Activated naive CD8-positive, alpha-beta T cell treated with anti-CD3 and anti-CD28 coated beads, Interleukin-2, amount 10 ng/mL, durations not matched to agents 7 days and 5 days (primary cell): ENCODE results near the gene GNAI3. TPM values are rescaled to one million over a fixed set of nuclear protein-coding genes. Genes with fewer than 3 reads are reported as not detected.
A peak's percentile ranks its signal among the peaks of the same experiment; 100 is the strongest.

Experiments used
- ATAC-seq: fragments of 150-1000 bp; cut with Tn5 transposase; one replicate; pipeline ENCODE4 v1.10.0; 2021; ENCODE audit warnings: low read depth, moderate library complexity
- POLR2A ChIA-PET: fragments of 350-600 bp; sonication (Branson Sonifier 250); formaldehyde crosslinking; loops from one replicate; lab custom pipeline; 2021; ENCODE audit warnings: antibody characterized with exemption; lab: Charles Lee
- DNase-seq: peaks from one replicate; pipeline ENCODE4 v3.0.0; 2021
- H3K27ac Mint-ChIP-seq: one replicate; pipeline ENCODE4 v1.8.0; 2022; ENCODE audit warnings: mild to moderate bottlenecking, mixed read lengths
- H3K27me3 Mint-ChIP-seq: one replicate; pipeline ENCODE4 v1.8.0; 2022; ENCODE audit warnings: mild to moderate bottlenecking, moderate library complexity, mixed read lengths
- H3K36me3 Mint-ChIP-seq: one replicate; pipeline ENCODE4 v1.8.0; 2021; ENCODE audit warnings: mild to moderate bottlenecking, mixed read lengths
- H3K4me1 Mint-ChIP-seq: one replicate; pipeline ENCODE4 v1.8.0; 2021; ENCODE audit warnings: mixed read lengths
- H3K4me3 Mint-ChIP-seq: one replicate; pipeline ENCODE4 v1.8.0; 2022; ENCODE audit warnings: mild to moderate bottlenecking, moderate library complexity, mixed read lengths
- H3K9me3 Mint-ChIP-seq: one replicate; pipeline ENCODE4 v1.8.0; 2021; ENCODE audit warnings: mixed read lengths
- total RNA-seq, 2 experiments: library from RNA; stranded (reverse); gene quantifications; one replicate each; pipeline ENCODE4 v1.2.3, GENCODE V29; 2021

Gene GNAI3
- total RNA-seq: 1 to 10 TPM; 8.0 to 8.2 TPM

DNA sequence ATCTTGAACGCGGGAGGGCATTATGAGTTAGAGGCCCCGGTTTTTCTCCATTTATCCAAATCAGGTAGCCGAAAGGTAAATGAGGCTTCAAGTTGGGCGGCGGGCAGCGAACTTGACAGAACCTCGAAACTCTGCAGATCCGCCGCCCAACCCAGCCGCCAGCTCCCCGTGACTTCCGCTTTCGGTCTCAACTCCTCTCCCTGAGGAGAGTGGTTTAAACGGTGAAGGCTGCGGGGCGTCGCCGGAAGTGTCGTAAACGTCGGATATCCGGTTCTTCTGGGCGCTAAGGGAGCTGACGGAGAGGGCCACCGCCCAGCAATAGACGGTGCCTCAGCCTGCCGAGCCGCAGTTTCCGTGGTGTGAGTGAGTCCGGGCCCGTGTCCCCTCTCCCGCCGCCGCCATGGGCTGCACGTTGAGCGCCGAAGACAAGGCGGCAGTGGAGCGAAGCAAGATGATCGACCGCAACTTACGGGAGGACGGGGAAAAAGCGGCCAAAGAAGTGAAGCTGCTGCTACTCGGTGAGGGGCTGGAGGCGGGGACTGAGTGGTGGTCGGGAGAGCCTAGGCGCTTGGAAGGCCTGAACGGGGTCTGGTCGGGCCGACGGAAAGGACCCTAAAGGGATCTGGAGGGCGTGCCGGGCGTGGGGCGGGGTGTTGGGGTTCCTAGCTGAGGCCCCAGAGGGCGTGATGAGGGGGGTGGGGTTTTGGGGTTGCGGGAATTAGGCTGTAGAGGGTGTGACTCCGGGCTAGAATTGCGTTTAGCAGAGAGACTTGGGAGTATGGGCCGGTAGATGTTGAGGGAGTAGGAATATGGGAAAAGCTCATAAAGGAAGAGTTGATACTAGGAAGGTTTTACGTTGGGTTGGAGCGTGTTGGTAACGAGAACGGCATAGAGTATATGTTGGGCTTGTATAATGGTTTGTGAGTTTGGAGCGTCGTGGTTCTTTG is at the start of gene GNAI3:
TSS of gene GNAI3 (plus strand) at position 295 of the 947 bp plus-strand sequence. CDS start at position 401, 106 bp downstream.
- H3K27me3 Mint-ChIP-seq: no peaks in the 10 kb centered on the region
- H3K4me1 Mint-ChIP-seq: peaks cover 25% of the 10 kb centered on the region
- H3K36me3 Mint-ChIP-seq: peaks cover 10% of the 10 kb centered on the region
- H3K4me3 Mint-ChIP-seq: peak within 1 kb of the TSS; percentile 95
- no peaks in the 10 kb centered on the region for H3K9me3 Mint-ChIP-seq
- POLR2A ChIA-PET: interaction anchor here (0.5 to 2.7 kb wide), 42 partner anchors 11 to 691 kb away, joined by 3 to 56 read pairs (median 5); partner anchors contain the start of genes AHCYL1, AMPD2, ATXN7L2 and CYB561D1
- DNase-seq (peak; percentile 93), ATAC-seq (peak; percentile 96)
- H3K27ac Mint-ChIP-seq: peak within 1 kb of the TSS; percentile 97

DNA sequence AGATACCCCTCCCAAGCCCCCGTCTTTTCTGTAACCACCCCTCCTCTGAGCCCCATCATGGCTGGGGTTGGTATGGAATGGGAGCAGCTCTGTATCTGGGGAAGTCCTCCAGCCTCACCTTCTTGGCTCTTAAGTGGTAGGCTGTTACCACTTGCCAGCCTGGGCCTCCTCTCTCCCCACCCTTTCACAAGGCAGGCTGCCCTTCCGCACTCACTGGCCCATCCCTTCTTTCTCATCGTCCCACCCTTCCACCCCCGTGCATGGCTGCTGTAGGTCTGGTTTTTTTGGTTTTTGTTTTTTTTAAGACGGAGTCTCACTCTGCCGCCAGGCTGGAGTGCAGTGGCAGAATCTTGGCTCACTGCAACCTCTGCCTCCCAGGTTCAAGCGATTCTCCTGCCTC is 49.3 kb upstream of the GNAI3 start:
- no peak for DNase-seq
- no peaks in the 10 kb centered on the region for H3K9me3 Mint-ChIP-seq
- H3K4me1 Mint-ChIP-seq: peaks cover 79% of the 10 kb centered on the region
- H3K36me3 Mint-ChIP-seq: peaks cover 22% of the 10 kb centered on the region
- H3K27ac Mint-ChIP-seq: peak overlapping the region; percentile 34
- no peaks in the 10 kb centered on the region for H3K27me3 Mint-ChIP-seq
- ATAC-seq: no peak
- POLR2A ChIA-PET: interaction anchor here (1.1 to 17.7 kb wide), 3 partner anchors 11 to 73 kb away, joined by 4 to 212 read pairs (median 16); partner anchors contain the start of gene AMIGO1
- peak overlapping the region; percentile 42 for H3K4me3 Mint-ChIP-seq

DNA sequence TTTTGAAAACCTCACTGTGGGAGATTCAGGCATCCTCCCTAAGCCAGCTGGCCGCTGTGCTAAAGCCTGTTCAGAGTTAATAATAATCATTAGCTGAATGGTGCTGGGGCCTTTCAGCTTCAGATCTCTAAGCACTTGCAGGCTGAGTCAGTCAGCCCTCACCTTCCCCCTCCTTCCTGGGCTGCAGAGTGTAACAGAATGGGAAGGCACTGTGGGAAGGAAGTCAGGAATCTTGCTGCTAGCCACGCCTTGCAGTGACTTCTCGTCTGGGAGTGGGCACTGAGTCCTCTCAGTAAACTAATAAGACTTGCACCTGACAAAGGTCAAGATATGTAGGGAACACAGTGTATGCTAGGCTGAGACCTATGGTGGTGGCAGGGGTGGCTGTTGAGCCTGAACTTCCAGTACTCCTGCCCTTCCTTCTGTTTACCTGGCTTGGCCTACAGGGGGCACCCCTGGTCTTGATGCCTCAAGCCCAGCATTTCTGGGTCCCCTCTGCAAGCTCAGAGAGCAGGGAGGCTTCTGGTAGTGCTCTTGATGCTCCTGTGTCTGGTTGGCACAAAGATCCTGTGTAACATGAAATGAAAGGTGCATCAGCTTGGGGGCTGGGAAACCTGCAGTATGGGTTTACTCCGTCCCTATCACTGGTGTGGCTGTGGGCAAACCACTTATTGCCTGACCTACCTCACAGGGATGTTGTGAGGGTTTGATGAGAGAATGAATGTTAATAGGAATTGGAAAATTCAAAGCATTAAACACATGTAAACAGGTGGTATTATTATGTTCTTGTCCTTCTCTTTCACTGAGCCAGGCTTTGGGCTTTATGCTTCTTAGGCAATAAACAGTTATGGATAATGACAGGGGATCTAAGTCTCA is 48.5 kb upstream of the GNAI3 start:
- ATAC-seq (peak; percentile 20), DNase-seq (peak; percentile 67)
- peak overlapping the region; percentile 81 for H3K4me3 Mint-ChIP-seq
- H3K9me3 Mint-ChIP-seq: no peaks in the 10 kb centered on the region
- H3K27me3 Mint-ChIP-seq: no peaks in the 10 kb centered on the region
- H3K27ac Mint-ChIP-seq: peak overlapping the region; percentile 99
- H3K36me3 Mint-ChIP-seq: peaks cover 22% of the 10 kb centered on the region
- H3K4me1 Mint-ChIP-seq: peaks cover 79% of the 10 kb centered on the region
- POLR2A ChIA-PET: interaction anchor here (0.6 to 17.7 kb wide), 5 partner anchors 10 to 32 kb away, joined by 3 to 212 read pairs (median 4); partner anchors contain the start of genes AMIGO1 and ATXN7L2

DNA sequence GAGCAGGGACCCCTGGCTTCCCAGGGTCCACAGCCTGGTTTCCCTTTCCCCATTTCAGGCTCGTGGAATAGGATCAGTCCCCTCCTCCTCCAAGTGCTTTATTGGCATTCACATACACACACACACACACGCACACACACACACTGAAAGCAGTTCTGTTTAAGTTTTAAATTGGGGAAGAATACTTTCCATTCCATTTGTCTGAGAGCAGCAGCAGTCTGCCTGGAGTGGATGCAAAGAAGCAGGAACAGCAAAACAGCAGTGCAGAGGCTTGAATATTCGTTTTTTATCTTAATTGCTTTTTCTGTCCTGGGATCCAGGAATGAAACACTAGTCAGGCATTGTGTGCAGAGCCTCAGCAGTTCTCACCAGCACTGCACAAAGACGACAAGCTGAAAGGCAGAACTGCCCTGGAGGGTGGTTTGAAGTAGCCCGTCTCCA is 47.5 kb upstream of the GNAI3 start:
- ATAC-seq: no peak
- Mint-ChIP-seq H3K4me1 (peaks cover 78% of the 10 kb centered on the region), H3K27me3 (no peaks in the 10 kb centered on the region), H3K36me3 (peaks cover 18% of the 10 kb centered on the region), H3K27ac (peak overlapping the region; percentile 99), H3K4me3 (peak overlapping the region; percentile 81), H3K9me3 (no peaks in the 10 kb centered on the region)
- DNase-seq: no peak
- POLR2A ChIA-PET: interaction anchor here (1.2 to 17.7 kb wide), 2 partner anchors 10 to 31 kb away, joined by 4 to 212 read pairs; no protein-coding TSS in a partner anchor

DNA sequence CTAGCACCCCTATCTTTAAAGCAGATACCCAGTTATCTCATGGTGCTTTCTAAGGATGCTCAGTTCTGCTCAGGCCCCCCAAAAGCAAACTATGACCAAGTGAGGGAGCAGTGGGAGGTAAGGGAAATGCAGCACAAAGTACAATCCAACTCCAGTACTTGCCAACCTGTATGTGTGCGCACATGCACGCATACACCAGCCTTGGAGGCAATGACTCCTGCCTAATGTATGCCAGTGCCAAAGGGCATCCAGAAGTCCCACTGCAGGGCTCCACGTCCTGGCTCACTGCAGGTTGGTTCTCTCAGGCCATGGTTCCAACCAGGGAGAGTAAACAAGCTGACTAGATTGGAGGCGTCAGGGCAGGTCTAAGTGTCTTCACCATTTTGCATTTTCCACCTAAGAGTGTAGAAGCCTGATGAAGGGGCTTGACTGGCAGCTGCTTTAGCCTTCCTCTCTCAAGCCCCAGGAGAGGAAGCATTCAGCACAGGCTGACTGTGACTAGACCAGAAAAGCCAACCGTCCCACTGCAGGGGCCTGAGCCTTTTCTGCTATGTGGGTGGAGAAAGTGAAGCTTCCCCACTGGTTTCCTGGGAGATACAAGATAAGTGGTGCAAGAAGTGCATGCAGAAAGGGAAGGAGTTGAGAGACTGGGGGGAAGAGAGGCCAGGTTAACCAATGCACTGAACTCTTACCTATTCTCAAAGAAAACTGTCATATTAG is 46.6 kb upstream of the GNAI3 start:
- H3K36me3 Mint-ChIP-seq: peaks cover 13% of the 10 kb centered on the region
- ATAC-seq (peak; percentile 40), DNase-seq (peak; percentile 41)
- H3K9me3 Mint-ChIP-seq: no peaks in the 10 kb centered on the region
- POLR2A ChIA-PET: interaction anchor here (1.2 to 17.7 kb wide), 7 partner anchors 8 to 219 kb away, joined by 4 to 212 read pairs (median 7); partner anchors contain the start of genes ATXN7L2, CYB561D1 and PSRC1
- H3K4me3 Mint-ChIP-seq: peak overlapping the region; percentile 81
- H3K4me1 Mint-ChIP-seq: peaks cover 73% of the 10 kb centered on the region
- no peaks in the 10 kb centered on the region for H3K27me3 Mint-ChIP-seq
- peak overlapping the region; percentile 99 for H3K27ac Mint-ChIP-seq

DNA sequence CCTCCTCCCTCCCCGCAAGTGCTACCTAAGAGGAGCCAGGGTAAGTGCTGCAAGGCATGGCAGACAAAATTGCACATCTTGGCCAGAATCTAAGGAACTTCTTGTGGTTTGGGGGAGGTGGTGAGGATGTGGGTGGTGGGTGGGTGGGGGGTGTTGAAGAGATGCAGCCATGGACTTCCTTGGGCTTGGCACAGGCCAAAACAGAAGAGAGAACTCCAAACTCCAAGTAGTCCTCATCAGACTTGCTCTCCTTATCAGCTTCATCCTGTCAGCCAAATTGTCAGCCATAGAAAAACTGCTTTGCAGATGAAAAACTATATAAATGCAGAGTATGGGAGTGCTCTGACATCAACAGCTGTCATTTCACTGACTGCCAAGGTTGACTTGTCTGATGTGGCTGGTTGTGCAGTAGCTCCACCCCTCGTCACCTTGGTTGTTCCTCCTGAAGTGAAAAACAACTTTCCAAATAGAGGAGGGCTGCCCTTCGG is 46.0 kb upstream of the GNAI3 start:
- H3K27me3 Mint-ChIP-seq: no peaks in the 10 kb centered on the region
- peak; percentile 43 for DNase-seq
- peak; percentile 82 for ATAC-seq
- peak overlapping the region; percentile 81 for H3K4me3 Mint-ChIP-seq
- peaks cover 16% of the 10 kb centered on the region for H3K36me3 Mint-ChIP-seq
- POLR2A ChIA-PET: interaction anchor here (0.8 to 17.7 kb wide), 8 partner anchors 8 to 219 kb away, joined by 4 to 212 read pairs (median 6); partner anchors contain the start of genes ATXN7L2, CYB561D1 and PSRC1
- H3K27ac Mint-ChIP-seq: peak overlapping the region; percentile 99
- H3K4me1 Mint-ChIP-seq: peaks cover 74% of the 10 kb centered on the region
- H3K9me3 Mint-ChIP-seq: no peaks in the 10 kb centered on the region

DNA sequence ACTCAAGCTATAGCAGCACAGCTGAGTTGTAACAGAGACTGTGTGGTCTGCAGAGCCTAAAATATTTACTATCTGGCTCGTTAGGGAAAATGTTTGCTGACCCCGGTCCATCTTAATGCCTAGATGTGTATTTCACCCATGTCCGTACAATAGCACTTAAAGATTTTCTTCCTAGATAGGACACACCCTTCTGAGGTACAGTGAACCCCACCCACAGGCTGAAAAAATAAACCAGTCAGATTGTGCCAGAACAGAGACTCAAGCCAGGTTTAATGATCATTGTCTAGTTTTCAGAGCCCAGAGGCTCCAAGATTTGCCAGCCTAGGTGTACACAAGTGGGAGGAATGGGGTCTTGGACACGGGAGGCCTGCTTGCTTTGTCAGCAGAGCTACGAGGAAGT is 44.5 kb upstream of the GNAI3 start:
- ATAC-seq: no peak
- Mint-ChIP-seq H3K27ac (peak overlapping the region; percentile 82), H3K36me3 (peaks cover 14% of the 10 kb centered on the region), H3K4me3 (peak overlapping the region; percentile 68), H3K4me1 (peaks cover 72% of the 10 kb centered on the region), H3K27me3 (peaks cover 3% of the 10 kb centered on the region), H3K9me3 (no peaks in the 10 kb centered on the region)
- POLR2A ChIA-PET: interaction anchor here (0.9 to 17.7 kb wide), 7 partner anchors 10 to 44 kb away, joined by 3 to 212 read pairs (median 3); partner anchors contain the start of genes ATXN7L2, CYB561D1 and GNAI3
- no peak for DNase-seq

DNA sequence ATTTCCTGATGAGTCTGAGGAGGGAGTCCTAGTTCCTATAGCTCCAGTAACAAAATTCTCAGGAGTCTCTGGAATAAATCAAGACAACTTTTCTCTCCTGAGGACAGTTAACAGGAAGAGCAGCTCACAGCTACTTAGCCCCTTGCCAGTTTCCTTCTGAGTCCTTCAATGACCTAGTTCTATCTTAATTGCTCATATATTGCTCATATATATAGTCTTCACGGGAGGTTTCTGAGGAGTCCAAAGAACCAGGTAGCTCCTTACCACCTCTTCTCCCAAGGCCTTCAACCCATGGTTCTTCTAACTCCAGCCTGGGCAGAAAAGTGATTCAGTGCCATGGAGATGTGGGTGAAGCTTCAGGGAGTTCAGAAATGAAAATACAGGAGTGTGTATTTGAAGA is 43.4 kb upstream of the GNAI3 start:
- peaks cover 13% of the 10 kb centered on the region for H3K36me3 Mint-ChIP-seq
- peak overlapping the region; percentile 42 for H3K27ac Mint-ChIP-seq
- ATAC-seq (no peak), DNase-seq (no peak)
- POLR2A ChIA-PET: interaction anchor here (0.6 to 17.7 kb wide), 7 partner anchors 10 to 295 kb away, joined by 3 to 212 read pairs (median 3); partner anchors contain the start of genes ATXN7L2 and GNAI3
- peaks cover 67% of the 10 kb centered on the region for H3K4me1 Mint-ChIP-seq
- H3K9me3 Mint-ChIP-seq: no peaks in the 10 kb centered on the region
- no peak overlapping the region for H3K4me3 Mint-ChIP-seq
- peaks cover 6% of the 10 kb centered on the region for H3K27me3 Mint-ChIP-seq

DNA sequence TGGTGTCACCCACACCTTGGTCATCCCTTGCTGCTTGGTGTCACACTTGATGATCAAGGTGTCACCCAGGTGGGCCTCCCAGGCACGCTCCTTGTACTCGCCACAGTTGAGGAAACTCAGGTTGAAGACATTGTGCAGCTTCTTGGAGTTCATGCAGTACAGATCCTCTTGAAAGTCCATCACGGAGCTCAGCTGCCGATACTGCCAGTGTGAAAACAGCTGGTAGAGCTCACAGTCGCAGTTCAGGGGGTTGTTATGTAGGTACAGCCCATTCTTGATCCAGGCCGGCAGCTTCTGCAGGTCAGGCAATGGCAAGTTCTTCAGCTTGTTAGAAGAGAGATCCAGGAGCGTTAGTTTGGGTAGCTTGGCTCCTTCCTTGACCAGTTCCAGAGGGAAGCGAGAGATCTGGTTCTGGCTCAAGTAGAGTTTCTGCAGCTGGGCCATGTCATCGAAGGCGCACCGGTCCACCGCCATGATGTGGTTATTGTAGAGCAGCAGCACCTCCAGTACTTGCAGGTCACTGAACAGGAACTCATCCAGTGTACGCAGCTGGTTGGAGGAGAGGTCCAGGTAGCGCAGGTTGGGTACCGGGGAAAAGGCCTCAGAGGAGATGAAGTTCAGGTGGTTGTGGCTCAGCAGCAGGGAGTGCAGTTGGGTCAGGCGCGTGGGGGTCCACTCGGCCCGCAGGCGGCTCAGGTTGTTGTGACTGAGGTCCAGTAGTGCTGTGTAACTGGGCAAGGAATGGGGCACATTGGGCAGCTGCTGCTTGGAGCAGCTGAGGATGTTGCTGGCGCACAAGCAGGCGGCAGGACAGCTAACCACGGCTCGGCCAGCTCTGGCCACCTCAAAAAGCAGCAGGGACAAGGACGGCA is 40.2 kb upstream of the GNAI3 start:
- H3K4me1 Mint-ChIP-seq: peaks cover 50% of the 10 kb centered on the region
- H3K27ac Mint-ChIP-seq: peak overlapping the region; percentile 64
- DNase-seq (no peak), ATAC-seq (no peak)
- POLR2A ChIA-PET: interaction anchor here (1.2 to 1.9 kb wide), 3 partner anchors 20 to 24 kb away, joined by 4 to 14 read pairs (median 6); no protein-coding TSS in a partner anchor
- H3K27me3 Mint-ChIP-seq: peaks cover 22% of the 10 kb centered on the region
- peaks cover 10% of the 10 kb centered on the region for H3K36me3 Mint-ChIP-seq
- H3K9me3 Mint-ChIP-seq: no peaks in the 10 kb centered on the region
- peak overlapping the region; percentile 83 for H3K4me3 Mint-ChIP-seq

DNA sequence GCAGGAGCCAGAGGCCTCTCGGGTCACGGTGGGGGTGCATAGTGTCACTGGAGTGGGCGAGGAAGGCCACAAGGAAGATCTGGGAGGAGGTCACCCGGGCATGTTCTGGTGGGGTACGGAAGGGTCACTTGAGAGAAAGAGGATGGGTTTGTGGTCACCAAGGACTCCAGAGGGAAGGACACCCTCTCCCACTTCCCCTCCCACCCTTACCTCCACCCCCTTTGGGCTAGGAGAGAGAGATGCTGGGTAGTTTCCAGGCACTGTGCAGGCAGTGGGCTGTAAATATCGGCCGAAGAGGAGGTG is 39.6 kb upstream of the GNAI3 start:
- H3K4me1 Mint-ChIP-seq: peaks cover 49% of the 10 kb centered on the region
- H3K27ac Mint-ChIP-seq: peak overlapping the region; percentile 64
- peaks cover 10% of the 10 kb centered on the region for H3K36me3 Mint-ChIP-seq
- DNase-seq (no peak), ATAC-seq (no peak)
- POLR2A ChIA-PET: interaction anchor here (1.3 to 2.8 kb wide), 4 partner anchors 10 to 24 kb away, joined by 4 to 16 read pairs (median 10); no protein-coding TSS in a partner anchor
- peaks cover 22% of the 10 kb centered on the region for H3K27me3 Mint-ChIP-seq
- peak overlapping the region; percentile 83 for H3K4me3 Mint-ChIP-seq
- no peaks in the 10 kb centered on the region for H3K9me3 Mint-ChIP-seq
